ENCODE measurements around the gene TMEM178B.

Gene TMEM178B

DNA sequence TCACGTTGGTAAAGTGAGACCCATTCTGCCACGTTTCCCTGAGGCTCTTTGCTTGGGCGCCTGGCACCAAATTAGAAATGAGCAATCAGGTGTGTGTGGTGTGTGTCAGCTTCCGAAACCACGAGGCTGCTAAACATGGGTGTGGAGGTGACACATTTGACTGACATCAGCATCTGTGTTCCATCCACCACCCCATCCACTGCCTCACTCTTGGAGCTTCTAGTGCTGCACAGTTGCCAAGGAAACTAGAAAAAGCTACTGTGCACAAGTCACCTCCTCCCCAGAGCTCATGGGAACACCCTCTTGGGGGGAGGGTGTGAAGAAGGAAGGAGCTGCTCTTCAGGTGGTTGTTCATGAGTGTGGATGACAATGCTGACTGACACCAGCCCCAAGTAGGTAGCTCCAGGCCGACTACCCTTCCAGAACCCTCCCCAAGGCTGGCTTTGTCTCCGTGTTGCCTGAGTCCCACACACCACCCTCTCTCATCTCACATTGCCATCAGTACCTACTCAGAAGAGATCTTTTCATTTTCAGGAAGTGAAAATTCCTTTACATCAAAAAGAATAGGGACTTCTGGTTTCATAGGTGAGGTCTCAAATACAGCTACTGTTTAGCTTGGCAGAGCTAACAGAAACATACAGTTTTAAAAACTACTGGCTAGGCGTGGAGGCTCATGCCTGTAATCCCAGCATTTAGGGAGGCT lies 152.2 kb downstream of the TMEM178B start:
- no peak for DNase-seq

DNA sequence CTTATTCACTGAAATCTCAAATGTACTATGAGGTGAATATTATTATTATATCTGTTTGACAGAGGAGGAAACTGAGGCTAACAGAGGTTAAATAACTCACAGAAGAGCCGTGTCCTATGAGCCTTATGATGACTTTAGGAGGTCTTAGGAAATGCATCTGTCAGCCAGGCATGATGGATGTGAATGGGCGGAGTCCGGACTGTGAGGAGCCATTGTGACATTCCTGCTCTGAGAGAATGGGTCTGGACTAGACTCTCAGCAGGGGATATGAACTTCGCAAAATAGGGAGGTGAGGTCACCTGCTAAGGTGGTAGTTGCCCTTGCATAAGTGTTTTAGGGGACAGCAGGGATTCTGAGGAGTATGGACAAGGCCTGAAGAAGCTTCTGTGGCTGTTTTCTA lies 153.6 kb downstream of the TMEM178B start:
- no peak for DNase-seq

DNA sequence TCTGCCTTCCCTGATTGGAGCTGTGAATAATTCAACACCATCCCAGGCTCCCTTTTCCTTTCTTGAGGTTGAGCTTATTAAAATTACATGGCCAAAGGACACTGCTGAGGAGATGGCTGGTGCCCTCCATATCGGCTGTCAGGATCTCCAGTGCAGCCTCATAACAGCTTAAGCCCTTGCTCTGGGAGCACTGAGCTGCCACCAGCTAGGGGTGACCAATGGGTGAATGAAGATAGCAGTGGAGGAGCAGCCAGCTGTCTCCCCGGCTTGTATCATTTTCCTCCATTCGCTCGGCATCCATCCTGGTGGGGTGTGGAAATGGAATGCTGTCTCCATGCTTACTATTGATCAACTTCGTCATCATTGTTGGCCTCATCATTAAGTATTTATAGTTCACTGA lies 154.6 kb downstream of the TMEM178B start:
- no peak for DNase-seq

DNA sequence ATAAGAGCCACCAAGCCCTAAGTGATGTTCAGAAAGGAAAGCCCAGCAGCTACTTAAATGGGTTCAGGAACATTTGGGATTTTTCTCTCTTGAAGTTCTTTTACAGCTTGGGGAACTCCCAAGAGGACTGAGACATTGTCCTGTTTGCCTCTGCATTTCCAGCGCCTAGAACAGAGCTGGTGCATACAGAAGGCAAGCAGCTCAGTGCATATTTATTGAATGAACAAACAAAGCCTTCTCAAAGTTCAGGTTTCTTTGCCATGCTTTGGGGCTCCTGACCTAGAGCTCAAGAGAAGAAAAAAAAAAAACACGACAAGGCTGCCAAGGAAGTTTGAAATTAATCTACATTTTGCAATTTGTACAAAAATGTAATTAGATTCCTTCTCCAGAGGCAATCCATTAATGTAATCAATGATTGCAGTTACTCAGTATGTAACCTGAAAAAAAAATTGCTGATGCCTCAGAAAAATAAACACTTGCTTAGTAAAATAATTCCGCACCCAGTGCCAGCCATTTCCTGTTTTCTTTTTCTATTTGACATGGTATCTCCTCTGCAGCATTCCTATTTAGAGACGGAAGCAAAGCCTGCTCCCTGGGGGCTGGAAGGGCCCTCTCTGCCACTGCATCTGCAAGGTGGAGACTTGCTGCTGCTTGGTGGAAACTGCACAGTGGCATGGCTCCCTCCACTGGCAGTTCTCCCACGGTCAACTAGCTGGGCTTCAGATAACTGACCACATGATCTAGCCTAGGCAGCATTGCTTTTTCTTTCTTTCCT lies 157.3 kb downstream of the TMEM178B start:
- no peak for DNase-seq

DNA sequence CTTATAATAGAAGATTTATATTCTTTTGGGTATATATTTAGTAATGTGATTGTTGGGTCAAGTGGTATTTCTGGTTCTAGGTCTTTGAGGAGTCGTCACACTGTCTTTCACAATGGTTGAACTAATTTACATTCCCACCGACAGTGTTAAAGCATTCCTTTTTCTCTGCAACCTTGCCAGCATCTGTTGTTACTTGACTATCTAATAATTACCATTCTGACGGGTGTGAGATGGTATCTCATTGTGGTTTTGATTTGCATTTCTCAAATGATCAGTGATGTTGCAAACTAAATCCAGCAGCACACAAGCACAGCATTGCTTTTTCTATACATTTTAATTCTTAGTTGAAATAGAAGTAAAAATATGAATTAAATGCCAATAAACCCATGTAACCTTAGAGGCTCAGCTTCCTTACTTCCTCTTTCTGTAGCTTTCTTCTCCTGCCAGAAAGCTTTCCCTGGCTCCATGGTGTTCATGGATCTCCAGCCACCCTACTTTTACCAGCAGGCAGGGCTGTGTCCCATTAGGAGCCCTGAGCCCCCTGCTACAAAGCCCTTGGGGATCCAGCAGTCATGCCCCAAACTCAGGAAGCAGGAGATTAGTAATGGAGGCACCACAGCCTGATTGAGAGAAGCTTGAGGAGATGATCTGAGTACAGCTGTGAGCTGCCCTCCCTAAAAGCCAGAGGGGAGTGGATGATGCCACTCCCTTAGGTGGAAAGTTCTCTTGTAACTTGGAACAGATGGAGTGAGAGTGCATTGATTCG lies 158.6 kb downstream of the TMEM178B start:
- no peak for DNase-seq

DNA sequence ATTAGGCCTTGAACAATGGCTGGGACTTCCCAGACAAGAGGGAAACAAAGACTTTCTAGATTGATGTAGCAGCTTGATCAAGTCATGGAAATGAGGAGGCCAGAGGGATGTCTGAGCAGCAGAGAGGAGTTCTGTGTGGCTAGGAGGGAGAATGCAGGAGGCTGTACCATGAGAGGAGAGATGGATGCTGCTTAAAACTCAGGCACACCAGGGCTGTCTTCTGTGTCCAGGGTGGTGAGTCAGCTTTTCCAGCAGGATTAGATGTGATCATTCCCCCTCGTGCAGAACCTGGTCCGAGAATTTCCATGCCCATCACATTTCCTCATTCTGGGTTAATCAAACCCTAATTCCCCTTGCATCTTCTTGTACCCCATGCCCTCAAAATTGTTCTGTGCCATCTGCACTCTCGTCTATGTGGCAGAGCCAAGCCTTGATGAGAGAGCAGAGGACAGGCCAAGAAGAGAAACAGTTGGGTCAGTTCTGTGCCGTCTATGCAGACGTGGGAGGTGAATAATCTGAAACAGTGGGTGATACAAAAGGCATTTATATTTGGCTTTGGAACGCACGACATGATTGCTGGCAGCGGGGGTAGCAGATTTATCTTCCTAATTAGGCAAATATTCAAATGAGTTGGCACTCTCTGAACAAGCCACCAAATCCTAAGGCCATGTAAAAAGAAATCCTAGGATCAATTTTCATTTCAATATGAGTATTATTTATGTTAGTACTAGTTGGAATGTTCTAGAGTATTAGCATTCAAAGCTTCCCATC lies 160.7 kb downstream of the TMEM178B start:
- DNase-seq: no peak

DNA sequence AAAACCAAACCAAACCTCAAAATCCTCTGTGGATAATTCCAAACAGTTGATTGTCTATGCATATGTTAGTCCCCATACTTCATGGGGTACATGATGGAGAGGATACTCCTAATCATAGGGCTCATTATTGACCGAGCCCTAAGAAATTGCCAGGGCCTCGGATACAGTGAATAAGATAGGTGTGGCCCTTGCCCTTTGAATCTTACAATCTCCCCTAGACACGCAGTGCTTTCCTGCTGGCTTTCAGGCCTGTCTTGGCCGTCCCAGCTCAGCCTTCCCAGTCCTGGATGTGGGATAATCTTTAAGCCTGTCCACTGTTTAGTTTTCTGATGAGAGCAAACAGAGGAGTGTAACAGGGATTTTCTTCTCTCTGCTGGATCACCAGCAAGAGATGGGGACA lies 161.8 kb downstream of the TMEM178B start:
- DNase-seq: no peak

DNA sequence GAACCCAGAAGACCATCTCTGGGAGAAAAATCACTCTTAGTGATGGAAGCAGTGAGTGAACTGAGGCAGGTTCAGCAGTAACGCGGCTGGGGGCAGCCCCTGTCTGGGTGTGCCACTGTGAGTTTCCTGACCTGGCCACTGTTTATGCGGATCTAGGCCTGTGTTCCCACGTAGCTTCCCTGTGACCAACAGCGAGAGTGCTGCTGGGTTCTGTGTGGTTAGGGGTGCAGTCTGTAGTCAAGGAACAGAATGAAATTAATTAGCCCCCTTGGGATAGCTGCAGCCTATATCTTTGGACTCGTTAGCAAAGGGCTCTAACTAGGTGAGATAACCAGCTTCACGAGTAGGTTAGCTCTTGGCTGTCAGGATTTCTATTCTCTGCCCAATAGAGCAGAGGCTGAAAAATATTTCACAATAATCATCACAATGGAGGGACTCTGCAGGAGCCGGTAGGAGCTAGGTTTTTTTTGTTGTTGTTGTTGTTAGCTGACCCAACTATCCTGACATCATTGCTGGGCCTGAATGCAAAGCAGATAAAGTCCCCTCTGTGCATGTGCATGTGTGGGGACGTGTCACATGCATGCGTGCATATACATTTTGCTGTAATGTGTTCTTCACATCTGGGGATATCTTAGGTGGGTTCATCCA lies 164.9 kb downstream of the TMEM178B start:
- no peak for DNase-seq

DNA sequence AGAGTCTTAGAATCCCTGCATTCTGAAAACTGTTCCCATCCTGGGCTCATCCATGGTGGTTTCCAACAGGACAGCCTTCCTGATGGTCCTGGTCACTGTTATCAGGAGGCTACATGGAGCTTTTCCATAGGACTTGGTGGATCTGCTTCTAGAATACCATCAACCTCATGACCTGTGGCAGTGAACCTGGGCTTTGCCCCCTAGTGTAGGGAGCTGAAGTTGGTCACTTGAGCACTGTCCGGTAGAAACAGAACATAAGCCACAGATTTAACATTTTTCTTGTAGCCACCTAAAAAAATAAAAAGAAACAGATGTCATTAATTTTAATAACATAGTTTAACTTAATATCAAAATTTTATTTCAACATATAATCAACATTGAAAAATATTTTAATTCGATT lies 165.8 kb downstream of the TMEM178B start:
- no peak for DNase-seq

DNA sequence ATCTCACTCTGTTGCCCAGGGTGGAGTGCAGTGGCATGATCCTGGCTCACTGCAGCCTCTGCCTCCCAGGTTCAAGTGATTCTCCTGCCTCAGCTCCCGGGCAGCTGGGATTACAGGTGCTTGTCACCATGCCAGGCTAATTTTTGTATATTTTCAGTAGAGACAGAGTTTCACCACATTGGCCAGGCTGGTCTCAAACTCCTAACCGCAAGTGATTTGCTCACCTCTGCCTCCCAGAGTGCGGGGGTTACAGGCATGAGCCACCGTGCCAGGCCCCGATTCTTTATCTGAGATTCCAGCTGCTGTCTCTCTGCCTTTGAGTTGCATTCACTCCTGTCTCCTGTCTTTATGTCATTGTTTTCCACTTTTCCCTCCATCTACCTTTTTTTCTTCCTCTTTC lies 168.7 kb downstream of the TMEM178B start:
- no peak for DNase-seq

DNA sequence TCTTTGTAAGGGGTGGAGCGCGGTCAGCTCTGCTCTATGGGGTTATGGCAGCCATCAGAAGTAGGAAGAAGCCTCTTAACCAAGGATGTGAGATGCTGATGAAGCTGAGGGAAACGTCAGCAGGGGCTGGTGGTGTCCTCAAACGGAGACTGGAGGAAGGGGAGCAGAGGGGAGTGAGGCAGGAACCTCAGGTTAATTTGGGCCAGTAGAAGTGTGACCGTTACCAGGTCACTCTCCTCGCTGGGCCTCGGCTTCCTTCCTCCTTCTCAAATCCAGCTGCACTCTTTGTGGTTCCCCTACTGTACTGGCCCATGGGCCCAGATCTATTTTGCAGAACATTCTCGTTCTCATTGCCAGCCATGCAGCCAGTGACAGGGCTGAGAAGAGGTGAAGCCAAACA lies 169.5 kb downstream of the TMEM178B start:
- no peak for DNase-seq

DNA sequence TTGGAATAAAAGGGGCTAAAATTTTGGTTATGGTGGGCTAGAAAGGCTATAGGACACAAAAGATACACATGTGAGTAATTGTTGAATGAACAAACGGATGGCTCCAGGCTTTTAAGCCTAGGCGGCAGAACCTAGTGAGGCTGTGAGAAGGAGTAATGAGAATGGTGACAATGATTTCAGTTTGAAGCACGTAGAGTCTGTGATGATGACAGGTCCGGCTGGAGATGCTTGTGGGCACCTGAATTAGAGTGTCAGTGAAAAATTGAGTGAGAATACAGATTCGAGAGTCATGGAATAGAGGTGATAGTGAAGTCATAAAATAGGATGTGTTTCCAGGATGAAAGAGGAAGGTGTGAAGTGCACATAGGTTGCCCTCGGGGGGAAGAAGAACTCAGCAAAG lies 170.6 kb downstream of the TMEM178B start:
- DNase-seq: no peak

DNA sequence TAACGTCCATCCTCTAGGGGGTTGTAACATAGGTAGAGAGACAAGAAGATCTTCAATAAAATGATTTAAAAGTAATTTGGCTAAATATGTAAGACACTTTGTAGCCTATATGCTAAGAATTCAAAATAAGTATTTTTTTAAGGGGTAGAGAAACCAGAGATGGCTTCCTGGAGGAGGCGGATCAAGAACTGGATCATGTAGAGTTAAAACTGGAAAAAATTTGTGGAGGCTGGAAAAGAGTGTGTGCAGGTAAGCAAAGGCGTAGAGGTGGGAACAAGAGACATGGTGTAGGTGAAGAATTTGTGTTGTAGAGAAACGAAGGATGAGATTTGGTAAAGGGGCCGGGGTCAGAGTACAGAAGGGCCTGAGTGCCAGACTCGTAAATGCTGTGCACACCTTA lies 172.6 kb downstream of the TMEM178B start:
- DNase-seq: no peak

DNA sequence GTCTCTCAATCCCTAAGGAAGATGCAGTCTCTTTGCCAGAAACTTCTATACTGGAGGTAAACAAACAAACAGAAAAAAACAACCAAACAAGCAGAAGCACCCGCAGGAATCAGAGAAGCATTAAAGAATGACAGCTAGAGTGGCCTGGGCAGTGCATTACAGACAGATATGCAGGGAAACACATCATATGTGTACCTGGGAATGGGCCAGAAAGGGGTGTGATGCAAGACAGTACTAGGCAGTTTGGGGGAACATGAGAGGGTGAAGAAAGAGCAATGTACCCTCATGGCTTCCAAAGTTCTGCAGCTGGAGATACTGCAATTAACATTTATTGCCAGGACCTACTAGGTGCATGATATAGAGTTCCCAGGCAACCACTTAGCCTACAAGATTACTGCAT lies 177.3 kb downstream of the TMEM178B start:
- no peak for DNase-seq

DNA sequence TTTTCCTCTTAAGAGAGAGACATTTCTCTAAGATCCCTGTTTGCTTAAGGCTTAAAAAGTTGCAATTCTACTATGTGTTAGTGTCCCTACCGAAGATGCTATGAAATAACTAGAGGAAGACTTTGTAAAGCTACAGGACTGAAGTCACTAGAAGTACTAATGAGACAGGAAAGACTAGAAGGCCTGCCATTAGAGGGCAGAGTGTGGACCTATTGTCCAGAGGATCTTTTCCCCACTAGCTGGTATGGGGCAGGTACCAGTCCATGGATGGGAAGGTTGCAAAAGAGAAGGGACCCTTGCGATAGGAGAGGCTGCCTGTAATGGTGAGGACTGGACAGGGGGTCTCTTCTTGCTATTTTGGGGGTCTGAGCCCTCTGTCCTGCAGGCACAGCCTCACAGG lies 178.1 kb downstream of the TMEM178B start:
- no peak for DNase-seq

DNA sequence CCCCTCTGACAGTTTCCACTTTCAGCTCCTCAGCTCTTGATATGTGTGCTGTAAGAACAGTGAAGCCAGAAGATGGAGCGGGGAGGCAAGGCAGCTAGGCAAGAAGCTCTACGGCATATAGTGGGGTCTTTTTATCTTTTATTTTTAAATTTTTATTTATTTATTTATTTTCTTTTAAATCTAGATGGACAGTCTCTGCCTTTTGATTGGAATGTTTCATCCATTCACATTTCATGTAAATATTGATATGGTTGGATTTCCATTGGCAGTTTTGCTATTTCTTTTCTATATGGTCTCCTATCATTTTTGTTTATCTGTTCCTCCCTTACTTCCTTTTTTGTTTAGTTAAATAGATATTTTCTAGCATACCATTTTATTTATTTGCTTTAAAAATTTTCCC lies 183.7 kb downstream of the TMEM178B start:
- no peak for DNase-seq

DNA sequence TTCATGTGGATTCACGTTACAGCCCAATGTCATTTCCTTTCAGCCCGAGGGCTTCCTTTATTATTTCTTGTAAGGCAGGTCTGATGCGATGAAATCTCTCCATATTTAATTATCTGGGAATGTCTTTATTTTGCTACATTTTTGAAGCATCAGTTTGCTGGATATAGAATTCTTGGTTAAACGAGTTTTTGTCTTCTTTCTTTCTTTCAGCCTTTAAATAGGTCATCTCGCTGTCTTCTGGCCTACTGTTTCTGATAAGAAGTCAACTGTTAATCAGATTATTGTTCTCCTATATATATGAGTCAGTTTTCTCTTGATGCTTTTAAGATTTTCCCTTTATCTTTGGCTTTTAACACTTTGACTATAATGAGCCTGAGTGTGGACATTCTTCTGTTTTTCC lies 184.7 kb downstream of the TMEM178B start:
- DNase-seq: no peak

DNA sequence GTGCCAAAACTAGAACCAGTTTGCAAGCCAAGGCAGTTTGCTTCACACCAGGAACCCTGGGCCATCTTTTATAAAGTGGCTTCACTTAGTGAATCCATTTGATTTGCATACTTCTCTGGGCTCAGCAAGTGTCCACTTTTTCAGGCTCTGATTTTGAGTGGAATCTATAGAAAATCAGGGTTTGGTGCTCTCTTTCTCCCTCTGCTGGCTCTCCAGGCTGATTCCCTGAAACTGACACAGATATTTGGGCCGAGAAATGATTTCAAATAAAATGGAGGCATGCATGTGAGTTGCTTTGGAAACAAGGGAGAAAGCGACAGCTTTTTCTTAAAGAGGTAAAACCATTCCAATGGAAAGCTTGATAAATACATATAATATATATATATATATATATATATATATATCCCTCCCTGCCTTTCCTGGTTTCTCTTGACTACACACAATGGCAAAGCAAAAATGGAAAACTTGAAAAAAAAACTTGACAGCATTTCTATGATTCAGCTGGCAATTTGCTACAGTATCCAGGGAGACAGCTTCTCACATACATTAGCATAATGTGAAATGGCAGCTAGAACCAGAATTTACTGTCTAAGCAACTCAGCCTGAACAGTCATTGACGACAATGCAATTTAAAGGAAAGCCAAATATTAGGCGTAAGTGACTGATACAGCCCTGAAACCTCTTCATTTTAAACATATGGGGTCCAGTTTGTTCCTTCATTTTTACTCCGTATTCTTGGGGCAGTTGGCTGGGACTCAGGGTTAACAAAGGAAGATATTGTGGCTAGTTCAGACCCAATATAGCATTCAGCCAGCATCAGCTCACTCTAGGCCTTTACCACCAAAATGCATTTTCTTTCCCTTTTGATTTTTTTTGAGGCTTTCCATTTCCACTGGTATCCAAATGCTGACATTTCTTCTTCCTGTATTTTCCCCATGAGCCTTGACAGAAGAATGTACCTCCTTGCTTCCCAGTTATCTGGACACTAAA lies 188.5 kb downstream of the TMEM178B start:
- DNase-seq: no peak

DNA sequence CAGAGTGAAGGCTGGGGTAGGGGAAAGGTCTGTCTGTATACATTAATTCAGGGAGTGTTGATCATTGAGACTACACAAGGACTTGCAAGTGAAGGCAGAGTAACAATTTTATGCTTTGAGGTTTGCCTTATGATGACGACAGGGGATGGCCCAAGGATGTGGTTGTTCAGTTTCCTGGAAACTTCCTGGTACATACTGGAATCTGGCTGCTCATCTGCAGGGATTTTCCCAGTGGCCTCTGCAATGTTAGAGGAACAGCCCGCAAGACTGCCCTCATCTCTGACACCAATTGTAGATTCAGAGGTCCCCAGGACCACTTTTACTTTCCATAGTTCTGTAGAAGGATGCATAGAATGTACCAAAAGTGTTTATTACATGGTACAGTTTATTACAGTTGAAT lies 189.6 kb downstream of the TMEM178B start:
- no peak for DNase-seq

DNA sequence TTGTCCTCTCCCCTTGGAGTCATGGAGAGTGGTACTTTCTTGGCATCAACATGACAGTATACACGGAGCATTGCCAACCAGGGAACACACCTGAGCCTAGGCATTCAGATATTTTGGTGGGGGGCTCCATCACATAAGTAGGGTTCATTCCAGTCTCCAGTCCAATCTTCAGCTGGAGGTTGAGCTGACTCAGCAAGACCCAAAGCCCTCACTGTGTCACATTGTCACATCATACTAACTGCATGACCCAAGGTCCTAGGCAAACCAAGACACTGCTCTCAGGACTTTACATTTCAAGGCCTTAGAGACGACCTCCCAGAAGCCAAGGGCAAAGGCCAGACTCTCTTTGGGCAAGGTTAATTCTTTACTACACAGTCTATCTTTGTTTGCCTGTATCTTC lies 190.1 kb downstream of the TMEM178B start:
- no peak for DNase-seq

DNA sequence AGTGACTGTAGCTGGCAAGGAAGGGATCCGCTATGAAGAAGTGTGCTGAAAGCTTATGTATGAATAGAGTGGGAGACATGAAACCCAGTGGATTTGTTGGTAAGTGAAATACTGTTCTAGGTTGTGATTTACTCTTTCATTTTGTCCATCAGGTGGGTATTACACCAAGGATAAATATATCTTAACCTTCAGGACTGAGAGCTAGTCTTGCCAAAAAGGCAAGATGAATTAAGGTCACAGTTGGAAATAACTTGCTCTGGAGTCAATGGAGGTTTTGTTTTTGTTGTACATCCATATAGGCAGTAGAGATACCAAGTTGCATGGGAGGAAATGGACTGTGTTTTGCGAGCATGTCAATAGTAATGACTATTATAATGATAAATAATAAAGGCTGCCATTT lies 190.6 kb downstream of the TMEM178B start:
- DNase-seq: no peak
